ENCODE data around the gene GALNT17.

GALNT17 gene

DNA sequence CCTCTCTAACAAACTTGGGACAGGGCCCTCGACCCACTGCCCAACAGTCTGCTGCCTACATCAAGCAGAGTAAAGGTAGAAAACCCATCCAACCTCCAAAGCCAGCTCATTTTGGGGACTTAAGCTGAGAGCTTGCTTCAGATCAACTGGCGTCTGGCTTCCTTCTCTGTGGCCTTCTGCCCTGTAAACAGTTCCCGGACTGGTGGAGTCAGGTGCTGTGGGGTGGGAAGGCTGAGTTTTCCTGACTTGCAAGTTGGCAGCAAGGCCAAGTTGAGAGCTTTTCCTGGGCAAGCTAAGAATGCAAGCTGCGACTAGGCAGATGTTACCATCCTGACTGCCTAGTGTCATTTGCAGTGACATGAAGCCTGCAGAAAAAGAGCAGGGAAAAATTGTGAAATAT, 3.7 kb downstream of the GALNT17 start:
- no peak for DNase-seq (ENCODE audit: low read depth)

DNA sequence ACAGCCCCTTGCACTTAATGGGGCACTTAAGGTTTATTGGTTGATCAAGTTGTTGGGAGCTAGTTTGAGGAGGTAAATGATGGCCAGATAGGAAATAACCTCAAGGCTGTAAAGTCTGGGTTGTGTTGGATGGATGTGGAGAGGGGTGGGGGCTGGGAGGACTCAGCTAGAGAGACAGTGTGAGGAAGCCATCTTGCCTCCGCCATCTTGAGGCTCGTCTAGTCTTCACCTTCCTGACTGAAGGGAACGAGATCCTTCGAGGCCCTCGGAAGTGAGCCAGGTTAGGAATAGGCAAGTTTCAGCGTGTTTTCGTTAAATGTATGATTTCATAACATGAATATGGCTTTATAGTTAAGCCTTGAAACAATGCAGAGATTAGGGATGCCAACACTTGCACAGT, 5.5 kb downstream of the GALNT17 start:
- no peak for DNase-seq (ENCODE audit: low read depth)
- H3K4me3 ChIP-seq (ENCODE audit: low read depth, low read length), result no peak overlapping the region
- TF ChIP-seq CTCF (IDR thresholded peaks at IDR 0.05; ENCODE audit: control insufficient read depth, extremely low read depth, insufficient read depth), result no peak

More for the DNA sequence above, 3.7 kb downstream of the GALNT17 start:
- TF ChIP-seq CTCF (IDR thresholded peaks at IDR 0.05; ENCODE audit: control insufficient read depth, extremely low read depth, insufficient read depth), result no peak
- H3K4me3 ChIP-seq (ENCODE audit: low read depth, low read length), result no peak overlapping the region

GRCh38 chr7:71140264-71140663, 8.3 kb downstream of the GALNT17 start:
- no peak overlapping the region for H3K4me3 ChIP-seq (ENCODE audit: low read depth, low read length)
- no peak for TF ChIP-seq CTCF (IDR thresholded peaks at IDR 0.05; ENCODE audit: control insufficient read depth, extremely low read depth, insufficient read depth)
- no peak for DNase-seq (ENCODE audit: low read depth)

DNA sequence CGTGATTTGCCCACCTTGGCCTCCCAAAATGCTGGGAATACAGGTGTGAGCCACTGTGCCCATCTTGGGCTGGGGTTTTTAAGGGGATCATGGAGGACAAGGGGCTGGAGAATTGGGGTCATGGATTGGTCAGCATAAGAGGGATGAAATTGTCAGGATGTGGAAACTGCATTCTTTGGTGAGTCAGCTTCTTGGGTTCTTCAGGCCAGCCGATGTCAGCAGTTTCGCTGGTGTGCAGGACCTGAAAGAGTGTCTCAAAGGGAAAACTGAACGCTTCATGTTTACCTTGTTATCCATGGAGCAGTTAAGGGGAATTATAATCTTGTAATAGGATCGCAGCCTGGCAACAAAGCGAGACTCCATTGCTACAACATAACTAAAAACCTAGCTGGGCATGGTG, 13.0 kb downstream of the GALNT17 start:
- no peak for TF ChIP-seq CTCF (IDR thresholded peaks at IDR 0.05; ENCODE audit: control insufficient read depth, extremely low read depth, insufficient read depth)
- no peak for DNase-seq (ENCODE audit: low read depth)

DNA sequence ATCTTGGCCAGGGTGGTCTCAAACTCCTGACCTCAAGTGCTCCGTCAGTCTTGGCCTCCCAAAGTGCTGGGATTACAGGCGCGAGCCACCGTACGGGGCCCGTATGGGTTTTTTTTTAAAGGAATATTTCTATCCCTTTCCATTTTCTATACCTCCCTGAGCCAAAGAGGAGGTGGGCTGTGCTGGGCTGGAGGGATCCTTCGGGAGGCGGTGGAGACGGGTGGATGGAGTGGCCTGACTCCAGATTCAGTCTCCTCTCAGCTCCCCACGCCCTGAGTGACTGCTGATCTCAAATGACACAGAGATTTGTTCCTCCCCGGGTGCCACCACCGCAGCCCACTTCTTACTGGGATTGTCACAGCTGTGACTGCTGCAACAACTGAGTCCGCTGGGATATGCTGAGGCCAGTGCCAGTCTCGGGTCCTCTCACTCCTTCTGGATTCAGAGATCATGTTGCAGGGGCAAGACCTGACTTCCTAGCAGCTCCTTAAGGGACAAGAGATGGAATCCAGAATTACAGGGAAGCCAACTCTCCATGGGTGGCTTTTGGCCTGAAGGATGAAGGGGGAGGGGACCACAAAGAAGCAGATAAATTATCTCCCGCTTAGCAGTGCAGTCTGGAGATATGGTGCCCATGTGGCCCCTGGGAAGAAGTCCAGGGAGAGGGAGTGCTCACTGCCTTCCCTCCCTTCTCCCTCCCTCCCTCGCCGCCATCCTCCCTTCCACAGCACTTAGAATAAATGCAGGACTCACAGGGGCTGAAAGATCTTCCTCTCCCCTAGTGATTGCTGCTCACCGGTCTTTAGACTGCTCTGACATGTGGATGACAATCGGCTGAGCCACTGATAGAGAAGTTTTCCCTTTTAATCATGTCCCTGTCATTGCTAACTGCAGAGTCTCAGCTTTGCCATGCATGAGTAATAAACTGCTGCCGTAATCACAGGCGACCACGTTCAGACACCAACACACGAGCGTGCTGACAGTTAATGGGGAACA, 14.3 kb downstream of the GALNT17 start:
- TF ChIP-seq CTCF (IDR thresholded peaks at IDR 0.05; ENCODE audit: control insufficient read depth, extremely low read depth, insufficient read depth), result no peak
- H3K4me3 ChIP-seq (ENCODE audit: low read depth, low read length), result no peak overlapping the region
- no peak for DNase-seq (ENCODE audit: low read depth)

More for the DNA sequence above, 13.0 kb downstream of the GALNT17 start:
- no peak overlapping the region for H3K4me3 ChIP-seq (ENCODE audit: low read depth, low read length)

DNA sequence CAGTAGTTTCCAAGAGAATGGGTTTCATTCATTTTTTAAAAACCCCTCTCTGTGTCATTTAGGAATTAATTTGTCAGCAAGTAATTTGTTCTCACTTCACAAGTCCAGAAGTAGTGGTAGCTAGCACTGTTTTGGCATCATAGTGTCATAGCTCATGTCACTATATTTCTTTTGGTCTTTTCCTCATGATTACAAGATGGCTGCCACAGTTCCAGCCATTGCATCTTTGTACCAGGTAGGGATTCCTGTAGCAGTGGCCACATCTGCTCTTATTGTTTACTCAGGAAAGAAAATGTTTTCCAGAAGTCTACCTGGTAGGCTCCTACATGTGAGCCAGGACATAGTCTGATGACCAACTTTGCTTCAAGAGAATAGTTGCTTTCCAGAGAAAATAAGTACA, 16.2 kb downstream of the GALNT17 start:
- no peak for DNase-seq (ENCODE audit: low read depth)
- no peak overlapping the region for H3K4me3 ChIP-seq (ENCODE audit: low read depth, low read length)
- TF ChIP-seq CTCF (IDR thresholded peaks at IDR 0.05; ENCODE audit: control insufficient read depth, extremely low read depth, insufficient read depth), result no peak

Data from LNCaP clone FGC (cell line).